GM10847 (cell line): Measurements from ENCODE around the gene ZNF30.

Experiments
- POLR2A ChIP-seq: IDR thresholded peaks from 2 replicates; pipeline ENCODE4 v1.6.1; 2011; ENCODE audit not compliant: insufficient read length; ENCODE audit errors: extremely low read depth

The ZNF30 gene

DNA sequence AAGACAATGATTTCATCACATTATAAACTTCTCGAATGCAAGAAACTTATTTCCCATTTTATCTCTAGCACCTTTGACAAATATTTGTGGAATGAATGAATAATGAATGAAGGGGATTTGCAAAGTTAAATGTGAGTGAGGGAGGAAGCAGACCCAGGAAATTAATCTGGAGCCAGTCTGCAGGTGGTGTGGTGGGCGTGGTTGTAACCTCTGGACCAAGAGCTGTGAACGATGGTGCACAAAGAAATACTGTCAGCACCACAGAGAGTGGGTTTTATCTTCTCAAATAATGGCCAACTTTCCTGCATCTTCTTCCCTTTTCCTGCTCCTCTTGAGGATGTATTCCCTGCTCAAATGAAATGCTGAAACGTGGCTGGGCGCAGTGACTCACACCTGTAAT, 48.4 kb downstream of the ZNF30 start:
- no peak for TF ChIP-seq POLR2A

GRCh38 chr19:34976611-34977010, 49.9 kb downstream of the ZNF30 start:
- TF ChIP-seq POLR2A, result no peak

- TF ChIP-seq POLR2A, result no peak
Observed at GRCh38 chr19:34979819-34980640, 53.3 kb downstream of the ZNF30 start.

DNA sequence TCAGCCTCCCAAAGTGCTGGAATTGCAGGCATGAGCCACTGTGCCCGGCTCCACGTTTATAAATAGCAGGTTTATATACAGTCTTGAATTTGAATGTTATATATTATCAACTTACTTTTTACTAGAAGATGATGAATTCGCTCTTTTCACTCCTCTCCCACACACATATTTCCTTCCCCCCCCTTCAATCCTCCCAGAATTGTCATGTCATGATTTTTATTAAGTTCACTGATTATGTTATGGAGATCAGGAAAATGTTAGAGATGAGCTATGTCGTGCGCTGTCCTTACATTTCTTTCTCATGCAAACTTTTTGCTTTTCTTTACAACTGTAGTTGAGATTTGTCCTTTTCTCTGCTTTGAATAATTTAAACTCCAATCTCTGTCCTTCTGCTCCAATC, 55.6 kb downstream of the ZNF30 start:
- no peak for TF ChIP-seq POLR2A

DNA sequence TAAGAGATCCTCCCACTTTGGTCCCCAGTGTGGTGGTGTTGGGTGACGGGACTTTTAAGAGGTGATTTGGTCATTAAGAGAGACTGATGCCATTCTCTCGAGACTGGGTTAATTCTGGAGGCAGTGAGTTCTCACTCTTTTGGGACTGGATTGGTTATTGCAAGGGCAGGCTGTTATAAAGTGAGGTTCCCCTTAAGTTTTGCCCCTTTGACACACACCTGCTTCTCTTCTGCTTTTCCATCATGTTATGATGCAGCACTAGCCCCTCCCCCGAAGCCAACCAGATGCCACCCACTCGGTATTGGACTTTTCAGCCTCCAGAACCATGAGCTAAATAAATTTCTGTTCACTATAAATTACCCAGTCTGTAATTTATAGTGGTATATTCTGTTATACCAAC, 57.1 kb downstream of the ZNF30 start:
- TF ChIP-seq POLR2A, result no peak

DNA sequence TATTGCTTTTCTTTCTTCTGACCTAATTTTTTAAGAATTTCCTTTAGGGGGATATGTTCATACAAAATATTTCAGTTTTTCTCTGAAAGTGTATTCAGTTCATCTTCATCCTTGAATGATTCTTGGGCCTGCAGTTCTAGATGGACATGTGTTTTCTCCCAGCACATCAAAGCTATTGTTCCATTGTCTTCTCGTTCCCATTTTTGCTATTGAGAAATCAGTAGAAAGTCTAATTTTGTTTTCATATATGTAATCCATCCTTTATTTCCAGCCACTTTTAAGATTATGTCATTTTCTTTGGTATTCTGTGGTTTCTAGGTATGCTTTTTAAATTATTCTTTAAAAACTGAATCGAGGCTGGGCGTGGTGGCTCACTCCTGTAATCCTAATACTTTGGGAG, 57.6 kb downstream of the ZNF30 start:
- no peak for TF ChIP-seq POLR2A

GRCh38 chr19:34985249-34986022, 58.7 kb downstream of the ZNF30 start:
- no peak for TF ChIP-seq POLR2A

- TF ChIP-seq POLR2A, result no peak
Observed at GRCh38 chr19:34988119-34988518, 61.4 kb downstream of the ZNF30 start.

DNA sequence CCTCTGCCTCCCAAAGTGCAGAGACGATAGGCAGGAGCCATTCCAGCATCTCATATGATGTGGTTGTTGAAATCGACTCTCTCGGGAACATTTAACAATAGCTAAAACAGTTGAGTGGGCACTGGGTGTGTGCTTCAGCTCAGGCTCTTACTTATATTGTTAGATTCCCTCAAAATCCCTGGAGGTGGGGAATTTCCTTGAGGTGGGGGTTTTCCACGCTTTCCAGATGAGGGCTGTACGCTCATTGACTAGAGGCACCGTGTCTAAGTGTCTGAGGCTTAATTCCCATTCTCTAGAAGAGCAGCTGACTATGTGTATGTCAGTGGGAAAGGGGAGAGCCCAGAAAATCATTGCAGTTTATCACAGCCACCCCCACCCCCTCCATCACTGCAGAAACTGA, 62.6 kb downstream of the ZNF30 start:
- no peak for TF ChIP-seq POLR2A

- TF ChIP-seq POLR2A, result no peak
Observed at GRCh38 chr19:34990578-34991192, 64.0 kb downstream of the ZNF30 start.

DNA sequence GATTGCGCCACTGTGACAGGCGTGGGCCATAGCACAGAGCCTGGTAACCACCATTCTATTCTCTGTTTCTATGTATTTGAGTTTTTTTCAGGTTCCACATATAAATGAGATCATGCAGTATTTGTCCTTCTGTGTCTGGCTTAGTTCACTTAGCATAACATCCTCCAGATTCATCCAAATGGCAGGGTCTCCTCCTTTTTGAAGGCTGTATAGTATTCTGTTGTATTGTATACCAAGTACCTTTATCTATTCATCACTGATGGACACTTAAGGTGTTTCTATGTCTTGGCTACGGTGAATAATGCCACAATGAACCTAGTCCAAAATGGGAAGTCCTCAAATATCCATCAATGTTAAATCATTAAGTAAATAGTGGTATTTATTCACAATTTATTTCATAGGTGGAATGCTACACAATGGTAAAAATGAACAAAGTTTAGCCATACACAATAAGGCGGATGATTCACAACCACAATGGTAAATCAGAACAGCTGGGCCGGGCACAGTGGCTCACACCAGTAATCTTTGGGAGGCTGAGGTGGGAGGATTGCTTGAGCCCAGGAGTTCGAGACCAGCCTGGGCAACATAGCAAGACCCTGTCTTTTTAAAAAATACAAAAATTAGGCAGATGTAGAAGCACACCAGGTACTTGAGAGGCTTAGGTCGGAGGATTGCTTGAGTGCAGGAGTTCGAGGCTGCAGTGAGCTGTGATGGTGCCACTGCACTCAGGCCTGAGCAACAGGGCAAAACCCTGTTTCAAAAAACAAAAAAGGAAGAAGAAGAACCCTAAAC, 65.0 kb downstream of the ZNF30 start:
- TF ChIP-seq POLR2A, result no peak

GRCh38 chr19:34994286-34994642, 67.6 kb downstream of the ZNF30 start:
- TF ChIP-seq POLR2A, result no peak
